ENCODE data around the gene PROSER2.

The PROSER2 gene

GRCh38 chr10:11813855-11814567 lies 9.1 kb upstream of the PROSER2 start:
- no peak for TF ChIP-seq CTCF (IDR thresholded peaks at IDR 0.05; ENCODE audit: low read length, missing control alignments)
- DNase-seq (ENCODE audit: low read depth) = peak; percentile 75
- H3K4me3 ChIP-seq (replicated peaks; ENCODE audit: low read depth, low read length) = no peak overlapping the region

DNA sequence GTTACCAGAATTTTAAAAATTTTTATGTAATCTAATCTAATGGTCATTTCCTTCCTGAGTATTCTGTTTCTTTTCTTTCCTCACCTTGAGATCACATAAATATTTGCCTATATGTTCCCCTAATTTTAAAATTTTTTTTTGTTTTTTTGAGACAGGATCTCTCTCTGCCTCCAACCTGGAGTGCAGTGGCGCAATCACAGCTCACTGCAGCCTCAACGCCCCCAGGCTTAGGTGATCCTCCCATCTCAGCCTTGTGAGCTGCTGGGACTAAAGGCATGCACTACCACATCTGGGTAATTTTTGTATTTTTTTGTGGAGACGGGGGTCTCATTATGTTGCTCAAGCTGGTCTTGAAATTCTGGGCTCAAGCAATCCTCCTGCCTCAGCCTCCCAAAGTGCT lies 4.1 kb upstream of the PROSER2 start:
- TF ChIP-seq CTCF (IDR thresholded peaks at IDR 0.05; ENCODE audit: low read length, missing control alignments) = no peak
- no peak overlapping the region for H3K4me3 ChIP-seq (replicated peaks; ENCODE audit: low read depth, low read length)
- DNase-seq (ENCODE audit: low read depth) = no peak

DNA sequence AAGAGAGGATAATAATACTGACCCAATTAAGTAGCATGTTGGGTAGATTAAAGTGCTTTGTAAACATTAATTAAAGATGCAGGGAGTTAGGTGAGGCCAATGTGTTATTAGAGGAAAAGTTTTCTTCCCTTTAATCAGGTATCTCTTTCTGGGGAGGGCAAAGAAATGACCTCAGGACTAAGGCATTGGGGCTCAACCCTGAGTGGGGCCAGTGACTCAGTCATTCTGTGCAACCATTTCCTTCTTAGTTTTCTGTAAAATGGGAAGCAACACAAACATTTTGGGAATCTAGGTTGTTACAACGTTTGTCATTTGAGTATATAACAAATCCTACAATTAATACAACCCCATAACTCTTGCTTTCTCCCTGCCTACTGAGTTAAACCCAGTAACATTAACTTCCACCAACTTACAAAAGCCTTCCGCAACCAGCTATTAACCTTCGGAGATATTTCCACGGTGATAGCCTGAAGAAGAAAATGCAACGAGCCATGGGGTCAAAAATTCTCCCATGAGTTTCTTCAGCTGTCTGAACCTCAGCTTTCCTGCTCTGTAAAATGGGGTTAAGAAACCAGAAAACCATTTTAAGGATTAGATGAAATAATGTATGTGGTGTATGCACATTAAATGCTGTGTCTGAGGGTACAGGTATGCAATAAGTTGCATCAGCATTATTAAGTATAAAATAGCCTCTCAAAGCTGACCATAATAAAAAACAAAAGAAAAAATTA lies 965 bp upstream of the PROSER2 start:
- DNase-seq (ENCODE audit: low read depth) = no peak
- no peak overlapping the region for H3K4me3 ChIP-seq (replicated peaks; ENCODE audit: low read depth, low read length)
- TF ChIP-seq CTCF (IDR thresholded peaks at IDR 0.05; ENCODE audit: low read length, missing control alignments) = no peak

- TF ChIP-seq CTCF (IDR thresholded peaks at IDR 0.05; ENCODE audit: low read length, missing control alignments) = no peak
- DNase-seq (ENCODE audit: low read depth) = no peak
- H3K4me3 ChIP-seq (replicated peaks; ENCODE audit: low read depth, low read length) = peak overlapping the region; percentile 70
These were observed 391 bp upstream of the PROSER2 start for GRCh38 chr10:11822809-11823121.

DNA sequence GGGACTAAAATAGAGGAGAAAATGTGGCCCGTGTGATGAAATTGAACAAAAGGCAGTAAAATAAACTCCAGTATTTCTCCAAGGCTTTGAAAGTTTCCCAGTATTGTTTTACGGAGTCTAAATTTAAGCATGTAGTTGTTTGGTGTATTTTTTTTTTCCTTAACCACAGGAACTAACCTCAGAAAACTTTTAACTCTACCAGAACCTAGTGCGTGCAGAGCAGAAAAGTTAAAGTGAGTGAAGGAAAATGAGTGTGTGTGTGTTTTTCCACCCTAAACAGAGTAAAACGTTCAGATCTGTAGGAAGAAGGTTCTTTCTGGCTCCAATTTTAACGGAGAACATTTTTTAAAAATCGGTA lies 812 bp downstream of the PROSER2 start:
- peak overlapping the region; percentile 70 for H3K4me3 ChIP-seq (replicated peaks; ENCODE audit: low read depth, low read length)
- DNase-seq (ENCODE audit: low read depth) = peak; percentile 29
- TF ChIP-seq CTCF (IDR thresholded peaks at IDR 0.05; ENCODE audit: low read length, missing control alignments) = no peak

GRCh38 chr10:11824376-11824775 lies 1.2 kb downstream of the PROSER2 start:
- no peak for TF ChIP-seq CTCF (IDR thresholded peaks at IDR 0.05; ENCODE audit: low read length, missing control alignments)
- H3K4me3 ChIP-seq (replicated peaks; ENCODE audit: low read depth, low read length) = peak overlapping the region; percentile 70
- peak; percentile 26 for DNase-seq (ENCODE audit: low read depth)

DNA sequence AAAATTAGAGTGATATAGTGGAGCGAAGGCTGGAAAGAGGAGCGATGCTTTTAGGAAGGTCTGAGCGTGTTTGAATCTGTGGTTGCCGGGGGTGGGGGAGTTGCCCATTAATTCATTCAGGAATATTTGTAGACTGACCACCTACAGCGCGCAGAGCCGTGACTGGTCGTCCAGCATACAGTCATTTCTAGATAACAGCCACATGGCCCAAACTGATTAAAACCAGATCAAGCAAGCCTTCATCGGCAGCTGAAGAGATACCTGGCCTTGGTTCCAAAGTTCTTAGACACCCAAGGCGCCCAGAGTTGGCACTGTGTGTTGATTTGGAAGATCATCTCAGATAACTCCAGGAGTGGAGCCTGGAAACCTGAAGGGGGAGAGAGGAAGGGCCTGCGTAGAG lies 1.7 kb downstream of the PROSER2 start:
- H3K4me3 ChIP-seq (replicated peaks; ENCODE audit: low read depth, low read length) = peak overlapping the region; percentile 70
- peak; percentile 34 for DNase-seq (ENCODE audit: low read depth)
- TF ChIP-seq CTCF (IDR thresholded peaks at IDR 0.05; ENCODE audit: low read length, missing control alignments) = no peak

All from fibroblast of pulmonary artery (primary cell).